Measurements from ENCODE around the gene OSBPL8. TPM values are rescaled to one million over a fixed set of nuclear protein-coding genes. Genes with fewer than 3 reads are reported as not detected.
"Not testable (repeated sequence)": the region's sequence is repeated elsewhere in the genome, so short reads cannot be mapped to it uniquely, and the experiment has no call there.

Gene OSBPL8
- total RNA-seq, 2 donors from 2014 or later, result 23.1 to 41.2 TPM

DNA sequence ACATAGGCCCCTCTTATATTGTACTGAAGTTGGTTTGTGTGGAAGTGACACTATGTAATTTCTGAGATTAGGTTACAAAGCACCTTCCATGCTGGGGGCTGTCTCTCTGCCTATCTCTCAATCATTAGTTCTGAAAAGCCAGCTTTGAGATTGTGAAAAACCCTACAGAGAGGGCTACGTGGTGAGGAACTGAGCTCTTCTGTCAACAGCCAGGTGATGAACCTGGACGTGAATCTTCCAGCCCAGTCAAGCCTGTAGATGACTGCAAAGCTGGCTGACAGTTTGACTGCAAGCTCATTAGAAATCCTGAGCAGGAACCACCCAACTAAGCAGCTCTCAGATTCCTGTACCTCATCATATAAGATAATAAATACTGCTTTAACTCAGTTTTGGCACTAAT is 175.0 kb downstream of the OSBPL8 start:
- no peaks in the 10 kb centered on the region for H3K27me3 ChIP-seq
- H3K4me3 ChIP-seq, result no peak overlapping the region
- TF ChIP-seq POLR2A (IDR thresholded peaks at IDR 0.05), result no peak
- TF ChIP-seq, protein P1, sequence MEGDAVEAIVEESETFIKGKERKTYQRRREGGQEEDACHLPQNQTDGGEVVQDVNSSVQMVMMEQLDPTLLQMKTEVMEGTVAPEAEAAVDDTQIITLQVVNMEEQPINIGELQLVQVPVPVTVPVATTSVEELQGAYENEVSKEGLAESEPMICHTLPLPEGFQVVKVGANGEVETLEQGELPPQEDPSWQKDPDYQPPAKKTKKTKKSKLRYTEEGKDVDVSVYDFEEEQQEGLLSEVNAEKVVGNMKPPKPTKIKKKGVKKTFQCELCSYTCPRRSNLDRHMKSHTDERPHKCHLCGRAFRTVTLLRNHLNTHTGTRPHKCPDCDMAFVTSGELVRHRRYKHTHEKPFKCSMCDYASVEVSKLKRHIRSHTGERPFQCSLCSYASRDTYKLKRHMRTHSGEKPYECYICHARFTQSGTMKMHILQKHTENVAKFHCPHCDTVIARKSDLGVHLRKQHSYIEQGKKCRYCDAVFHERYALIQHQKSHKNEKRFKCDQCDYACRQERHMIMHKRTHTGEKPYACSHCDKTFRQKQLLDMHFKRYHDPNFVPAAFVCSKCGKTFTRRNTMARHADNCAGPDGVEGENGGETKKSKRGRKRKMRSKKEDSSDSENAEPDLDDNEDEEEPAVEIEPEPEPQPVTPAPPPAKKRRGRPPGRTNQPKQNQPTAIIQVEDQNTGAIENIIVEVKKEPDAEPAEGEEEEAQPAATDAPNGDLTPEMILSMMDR (IDR thresholded peaks at IDR 0.05), result no peak
- intact Hi-C loops (cut with DNase I), result no loop called here
- H3K9me3 ChIP-seq, result no peaks in the 10 kb centered on the region
- H3K36me3 ChIP-seq (replicated peaks in 1 of 2; ENCODE audit: insufficient read depth in 1 of 2, low read depth in 2 of 2), result peaks cover 0 to 6% of the 10 kb centered on the region in 2 donors
- H3K27ac ChIP-seq, result no peak overlapping the region
- DNase-seq, result no peak
- WGBS, 2 donors, result 85 to 90% methylated on average over 2 of the region's 2 CpGs
- H3K4me1 ChIP-seq, result no peaks in the 10 kb centered on the region
- no peak for ATAC-seq

DNA sequence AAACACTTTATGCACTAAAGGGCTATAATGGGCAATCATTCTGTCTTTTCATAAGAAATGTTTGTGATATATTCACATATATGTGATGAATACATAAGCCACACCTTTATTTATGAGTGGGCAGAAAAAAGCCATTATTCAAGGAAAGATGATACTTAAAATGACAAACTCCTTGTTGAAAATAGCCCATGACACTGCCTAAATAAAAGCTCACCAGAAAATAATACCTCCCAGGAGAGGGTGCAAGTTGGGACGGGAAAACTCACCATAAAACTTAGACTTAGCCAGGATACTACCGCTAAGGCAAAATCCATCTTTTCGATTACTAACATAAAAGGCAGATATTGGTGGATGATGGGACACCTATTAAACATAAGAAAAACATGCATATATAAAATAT is 175.6 kb downstream of the OSBPL8 start:
- Histone ChIP-seq H3K4me1 (no peaks in the 10 kb centered on the region), H3K27me3 (no peaks in the 10 kb centered on the region), H3K4me3 (no peak overlapping the region), H3K9me3 (no peaks in the 10 kb centered on the region), H3K36me3 (replicated peaks in 1 of 2; ENCODE audit: insufficient read depth in 1 of 2, low read depth in 2 of 2) (peaks cover 0 to 1% of the 10 kb centered on the region in 2 donors), H3K27ac (no peak overlapping the region)
- intact Hi-C loops (cut with DNase I), result no loop called here
- no peak for DNase-seq
- ATAC-seq, result no peak
- WGBS, 2 donors, result 91 to 92% methylated on average over 3 of the region's 3 CpGs
- no peak for TF ChIP-seq POLR2A (IDR thresholded peaks at IDR 0.05)
- TF ChIP-seq, protein P1 (IDR thresholded peaks at IDR 0.05), result no peak

DNA sequence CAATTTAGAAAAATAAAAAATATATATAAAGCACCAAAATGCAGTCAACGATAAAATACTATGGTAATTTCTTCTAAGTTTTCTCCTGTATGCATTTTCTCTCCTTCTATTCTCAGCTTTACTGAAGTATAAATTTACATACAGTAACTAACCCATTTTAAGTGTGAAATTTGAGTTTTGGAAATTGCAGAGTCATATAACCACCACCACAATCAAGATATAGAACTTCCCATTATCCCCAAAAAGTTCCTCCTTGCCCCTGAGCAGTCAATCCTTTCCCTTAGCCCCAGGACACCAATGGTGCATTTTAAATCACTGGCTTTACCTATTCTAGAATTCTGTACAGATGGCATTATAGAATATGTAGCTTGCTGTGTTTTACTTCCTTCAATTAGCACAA is 180.3 kb downstream of the OSBPL8 start:
- 96 to 100% methylated on average over 1 of the region's 1 CpG for WGBS, 2 donors
- H3K4me1 ChIP-seq, result no peaks in the 10 kb centered on the region
- no peaks in the 10 kb centered on the region for H3K27me3 ChIP-seq
- ATAC-seq (no peak), DNase-seq (no peak)
- no peak overlapping the region for H3K4me3 ChIP-seq
- no peaks in the 10 kb centered on the region for H3K9me3 ChIP-seq
- no peak overlapping the region for H3K27ac ChIP-seq
- intact Hi-C loops (cut with DNase I), result no loop called here
- no peak for TF ChIP-seq POLR2A (IDR thresholded peaks at IDR 0.05)
- TF ChIP-seq, protein P1 (IDR thresholded peaks at IDR 0.05), result no peak
- H3K36me3 ChIP-seq (replicated peaks in 1 of 2; ENCODE audit: insufficient read depth in 1 of 2, low read depth in 2 of 2), result peaks cover 0 to 5% of the 10 kb centered on the region in 2 donors

DNA sequence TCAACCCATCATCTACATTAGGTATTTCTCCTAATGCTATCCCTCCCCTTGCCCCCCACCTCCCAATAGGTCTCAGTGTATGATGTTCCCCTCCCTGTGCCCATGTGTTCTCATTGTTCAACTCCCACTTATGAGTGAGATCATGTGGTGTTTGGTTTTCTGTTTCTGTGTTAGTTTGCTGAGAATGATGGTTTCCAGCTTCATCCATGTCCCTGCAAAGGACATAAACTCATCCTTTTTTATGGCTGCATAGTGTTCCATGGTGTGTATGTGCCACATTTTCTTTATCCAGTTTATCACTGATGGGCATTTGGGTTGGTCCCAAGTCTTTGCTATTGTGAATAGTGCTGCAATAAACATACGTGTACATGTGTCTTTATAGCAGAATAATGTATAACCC is 182.7 kb downstream of the OSBPL8 start:
- H3K4me3 ChIP-seq; intact Hi-C loops (cut with DNase I); H3K4me1 ChIP-seq; H3K36me3 ChIP-seq (replicated peaks in 1 of 2; ENCODE audit: insufficient read depth in 1 of 2, low read depth in 2 of 2); H3K27me3 ChIP-seq; H3K9me3 ChIP-seq; ATAC-seq; H3K27ac ChIP-seq; DNase-seq: not testable (repeated sequence)
- WGBS, 2 donors, result 93 to 95% methylated on average over 1 of the region's 1 CpG

DNA sequence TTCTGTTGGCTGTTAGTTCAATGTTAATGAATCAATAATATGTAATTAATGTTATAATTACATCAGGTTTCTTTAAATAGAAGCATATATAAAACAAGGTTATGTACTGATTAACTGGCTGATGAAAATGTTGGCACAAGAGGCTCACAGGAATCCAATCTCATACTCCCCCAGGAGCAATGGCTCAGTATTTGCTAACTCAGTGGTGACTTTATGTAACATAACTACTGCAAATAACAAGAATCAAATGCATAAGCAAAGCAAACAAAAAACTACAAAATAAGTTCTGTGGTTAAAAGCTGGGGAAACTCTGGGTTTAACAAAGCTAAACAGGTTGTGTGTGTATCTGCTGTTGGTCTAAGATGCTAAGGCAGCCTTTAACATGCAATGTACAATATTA is 183.6 kb downstream of the OSBPL8 start:
- intact Hi-C loops (cut with DNase I), result no loop called here
- ATAC-seq, result no peak
- H3K27me3 ChIP-seq, result no peaks in the 10 kb centered on the region
- H3K9me3 ChIP-seq, result no peaks in the 10 kb centered on the region
- no peak for DNase-seq
- no peaks in the 10 kb centered on the region for H3K4me1 ChIP-seq
- no peak overlapping the region for H3K27ac ChIP-seq
- H3K36me3 ChIP-seq (replicated peaks in 1 of 2; ENCODE audit: insufficient read depth in 1 of 2, low read depth in 2 of 2), result peaks cover 0 to 5% of the 10 kb centered on the region in 2 donors
- TF ChIP-seq, protein P1 (IDR thresholded peaks at IDR 0.05), result no peak
- TF ChIP-seq POLR2A (IDR thresholded peaks at IDR 0.05), result no peak
- no peak overlapping the region for H3K4me3 ChIP-seq

All from body of pancreas (tissue), 4 donors.